ENCODE results near the gene CCNJL.
"Not testable (repeated sequence)": the region's sequence is repeated elsewhere in the genome, so short reads cannot be mapped to it uniquely, and the experiment has no call there.

Gene CCNJL, protein sequence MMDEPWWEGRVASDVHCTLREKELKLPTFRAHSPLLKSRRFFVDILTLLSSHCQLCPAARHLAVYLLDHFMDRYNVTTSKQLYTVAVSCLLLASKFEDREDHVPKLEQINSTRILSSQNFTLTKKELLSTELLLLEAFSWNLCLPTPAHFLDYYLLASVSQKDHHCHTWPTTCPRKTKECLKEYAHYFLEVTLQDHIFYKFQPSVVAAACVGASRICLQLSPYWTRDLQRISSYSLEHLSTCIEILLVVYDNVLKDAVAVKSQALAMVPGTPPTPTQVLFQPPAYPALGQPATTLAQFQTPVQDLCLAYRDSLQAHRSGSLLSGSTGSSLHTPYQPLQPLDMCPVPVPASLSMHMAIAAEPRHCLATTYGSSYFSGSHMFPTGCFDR

GRCh38 chr5:160312134-160312959 is at the start of gene CCNJL:
Gene CCNJL, minus strand, starts transcription at chr5:160312564. Its CDS starts 641 bp downstream, at chr5:160311923.
- no peak for DNase-seq (ENCODE audit: low read depth, low spot score)

- DNase-seq (ENCODE audit: low read depth, low spot score), result no peak
Observed at GRCh38 chr5:160361624-160362228, 49.4 kb upstream of the CCNJL start.

DNA sequence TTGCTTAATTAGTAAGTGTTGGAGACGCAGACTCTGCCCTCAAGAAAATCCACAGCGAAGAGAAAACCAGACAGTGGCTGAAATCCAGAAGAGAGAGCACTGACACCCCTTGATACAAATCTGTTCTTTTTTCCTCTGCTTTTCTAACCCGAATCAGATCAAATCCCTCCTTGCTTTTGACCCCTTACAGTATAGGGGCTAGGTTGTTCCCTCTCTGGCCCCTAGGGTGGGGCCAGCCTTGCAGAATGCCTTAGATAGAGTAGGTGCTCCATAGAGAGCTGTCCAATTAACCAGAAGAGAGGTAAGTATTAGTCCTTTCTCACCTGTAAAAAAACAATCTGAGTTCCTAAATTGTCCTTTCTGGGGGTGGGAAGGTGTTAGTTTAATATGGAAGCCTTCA is 47.9 kb upstream of the CCNJL start:
- DNase-seq (ENCODE audit: low read depth, low spot score), result no peak

DNA sequence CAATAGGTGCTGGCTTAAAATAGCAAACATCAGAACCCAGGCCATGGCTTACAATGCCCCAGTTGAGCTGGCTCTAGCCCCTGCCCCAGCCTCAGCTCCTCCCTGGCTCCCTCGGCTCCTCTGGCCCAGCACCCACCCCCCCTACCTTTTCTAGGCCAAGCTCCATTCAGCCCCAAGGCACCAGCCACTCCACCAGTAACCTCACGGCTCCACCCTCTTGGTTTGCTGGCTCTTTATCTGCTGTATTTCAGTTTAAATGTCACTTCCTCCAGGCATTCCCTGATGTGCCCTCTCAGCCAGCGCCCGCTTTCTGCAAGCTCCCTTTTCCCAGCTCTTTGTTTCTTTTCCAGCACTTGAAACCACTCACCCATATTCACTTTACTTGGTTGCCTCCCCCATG is 47.5 kb upstream of the CCNJL start:
- DNase-seq (ENCODE audit: low read depth, low spot score), result no peak

DNA sequence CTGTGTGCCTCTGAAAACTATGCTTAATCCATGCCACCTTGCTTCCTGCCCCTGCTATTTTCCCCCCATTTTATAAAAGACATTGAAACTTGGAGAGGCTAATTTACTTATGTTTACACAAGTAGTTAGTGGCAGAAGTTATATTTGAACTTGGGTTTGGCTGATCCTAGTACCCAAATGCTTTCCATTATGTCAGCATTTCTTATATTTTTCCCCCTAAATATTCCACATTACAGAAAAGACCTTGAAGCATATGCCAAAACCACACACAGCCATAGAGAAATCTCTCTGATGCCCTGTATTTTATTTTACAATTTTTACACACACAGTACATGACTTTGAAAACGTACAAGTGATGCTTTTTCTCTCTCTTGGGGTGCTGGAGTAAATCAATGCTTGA is 46.9 kb upstream of the CCNJL start:
- DNase-seq (ENCODE audit: low read depth, low spot score), result no peak

DNA sequence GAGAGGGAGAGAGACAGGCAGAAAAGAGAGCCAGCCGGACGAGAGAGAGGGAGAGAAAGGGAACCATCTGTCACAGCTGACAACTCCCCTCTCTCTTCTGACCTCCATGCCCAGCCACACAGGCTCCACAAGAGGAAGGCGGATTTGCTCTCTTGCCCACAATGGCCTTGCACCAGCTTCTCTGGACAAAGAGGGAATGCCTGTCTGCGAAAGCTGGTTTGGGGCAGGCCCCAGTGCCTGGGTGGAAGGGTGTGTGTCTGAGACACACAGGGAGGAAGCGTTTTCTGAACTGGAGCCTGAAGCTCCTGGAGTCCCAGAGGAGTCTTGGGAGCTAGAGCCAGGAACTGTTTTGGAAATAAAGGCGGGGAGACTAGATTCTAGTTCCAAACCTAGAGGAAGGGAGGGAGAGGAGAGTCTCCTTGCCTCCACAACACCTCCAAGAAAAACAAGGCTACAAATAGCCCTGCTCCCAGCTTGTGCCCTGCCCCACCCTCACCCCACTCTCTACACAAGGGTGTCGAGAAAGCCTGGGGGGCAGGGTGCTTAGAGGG is 45.6 kb upstream of the CCNJL start:
- DNase-seq (ENCODE audit: low read depth, low spot score), result no peak

DNA sequence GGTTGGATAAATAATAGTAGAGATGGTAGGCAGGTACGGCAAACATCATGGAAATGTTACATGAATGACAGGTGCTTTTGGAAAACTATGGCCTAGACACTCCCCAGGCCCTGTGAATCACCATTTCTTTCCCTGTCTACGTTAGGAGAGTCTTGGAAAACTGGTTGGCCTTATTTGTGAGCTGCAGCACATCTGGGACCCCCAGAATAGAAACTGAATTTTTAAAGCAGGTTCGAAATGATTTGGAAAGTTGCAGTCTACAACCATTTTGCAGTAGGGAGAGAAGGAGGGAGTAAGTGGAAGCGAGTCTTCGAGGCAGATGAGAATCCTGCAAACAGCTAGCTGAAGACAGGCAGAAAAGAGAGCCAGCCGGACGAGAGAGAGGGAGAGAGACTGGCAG is 45.0 kb upstream of the CCNJL start:
- DNase-seq (ENCODE audit: low read depth, low spot score), result no peak

- DNase-seq (ENCODE audit: low read depth, low spot score), result no peak
Observed at GRCh38 chr5:160356550-160357347, 44.4 kb upstream of the CCNJL start.

- DNase-seq (ENCODE audit: low read depth, low spot score), result no peak
Observed at GRCh38 chr5:160354666-160355065, 42.3 kb upstream of the CCNJL start.

- DNase-seq (ENCODE audit: low read depth, low spot score), result no peak
Observed at GRCh38 chr5:160353379-160353778, 41.0 kb upstream of the CCNJL start.

DNA sequence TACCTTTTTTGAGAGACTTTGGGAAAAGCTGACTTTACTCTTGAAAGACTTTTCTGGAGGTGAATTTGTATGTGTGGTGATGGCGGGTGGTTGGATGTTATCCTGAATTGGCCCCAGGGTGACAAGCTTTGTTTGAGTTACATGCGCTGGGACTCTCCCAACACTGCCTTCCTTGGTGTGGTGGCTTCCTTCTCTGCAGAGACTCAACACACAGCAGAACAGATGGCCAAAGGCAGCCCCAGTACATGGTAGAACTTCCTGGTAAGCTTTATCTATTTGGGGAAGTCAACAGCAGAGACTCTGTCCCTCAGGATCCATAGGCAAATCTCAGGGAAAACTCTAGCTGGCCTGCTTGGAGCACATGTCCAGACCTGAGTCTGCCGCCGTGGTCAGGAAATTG is 39.9 kb upstream of the CCNJL start:
- DNase-seq (ENCODE audit: low read depth, low spot score), result no peak

- DNase-seq (ENCODE audit: low read depth, low spot score), result no peak
Observed at GRCh38 chr5:160349935-160350303, 37.6 kb upstream of the CCNJL start.

GRCh38 chr5:160349249-160349934 is 37.0 kb upstream of the CCNJL start:
- no peak for DNase-seq (ENCODE audit: low read depth, low spot score)

- no peak for DNase-seq (ENCODE audit: low read depth, low spot score)
Observed at GRCh38 chr5:160348080-160348479, 35.7 kb upstream of the CCNJL start.

GRCh38 chr5:160347448-160347847 is 35.1 kb upstream of the CCNJL start:
- DNase-seq (ENCODE audit: low read depth, low spot score), result no peak

DNA sequence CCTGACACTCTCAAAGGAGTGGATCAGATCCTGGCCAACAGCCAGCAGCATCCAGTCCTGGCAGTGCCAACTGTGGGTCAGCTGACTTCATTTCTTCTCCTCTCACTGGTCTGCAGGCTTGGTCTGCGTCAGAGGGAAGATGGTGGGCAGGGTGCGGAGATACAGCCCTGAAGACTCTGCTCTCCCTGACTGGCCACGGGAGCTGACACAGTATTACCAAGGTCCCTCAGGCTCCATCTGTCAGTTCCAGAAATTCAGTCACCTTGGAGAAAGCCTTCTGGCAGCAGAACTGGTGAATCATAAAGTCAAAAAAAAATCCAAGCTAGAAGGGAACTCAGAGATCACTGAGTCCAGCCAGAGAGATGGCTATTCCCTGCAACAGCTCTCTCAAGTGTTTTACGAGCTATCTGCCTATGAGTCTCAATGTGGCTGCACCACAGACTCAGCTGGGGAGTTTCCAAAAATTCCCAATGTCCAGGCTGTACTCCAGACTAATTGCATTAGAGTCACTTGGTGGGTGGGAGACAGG is 30.1 kb upstream of the CCNJL start:
- DNase-seq (ENCODE audit: low read depth, low spot score), result no peak

- DNase-seq (ENCODE audit: low read depth, low spot score), result no peak
Observed at GRCh38 chr5:160341309-160341870, 29.0 kb upstream of the CCNJL start.

DNA sequence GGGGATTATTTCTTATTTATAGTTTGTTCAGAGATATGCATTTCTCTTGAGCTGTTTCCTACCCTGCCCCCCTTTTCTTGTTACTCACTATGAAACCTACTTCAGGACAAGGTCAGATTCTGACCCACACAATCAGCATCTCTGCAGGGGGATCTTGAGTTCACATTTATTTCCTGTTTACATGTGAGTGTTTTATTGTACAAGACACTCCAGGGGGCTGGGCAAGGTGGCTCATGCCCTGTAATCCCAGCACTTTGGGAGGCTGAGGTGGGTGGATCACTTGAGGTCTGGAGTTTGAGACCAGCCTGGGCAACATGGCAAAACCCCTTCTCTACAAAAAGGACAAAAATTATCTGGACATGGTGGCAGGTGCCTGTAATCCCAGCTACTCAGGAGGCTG is 28.1 kb upstream of the CCNJL start:
- not testable (repeated sequence) for DNase-seq (ENCODE audit: low read depth, low spot score)

DNA sequence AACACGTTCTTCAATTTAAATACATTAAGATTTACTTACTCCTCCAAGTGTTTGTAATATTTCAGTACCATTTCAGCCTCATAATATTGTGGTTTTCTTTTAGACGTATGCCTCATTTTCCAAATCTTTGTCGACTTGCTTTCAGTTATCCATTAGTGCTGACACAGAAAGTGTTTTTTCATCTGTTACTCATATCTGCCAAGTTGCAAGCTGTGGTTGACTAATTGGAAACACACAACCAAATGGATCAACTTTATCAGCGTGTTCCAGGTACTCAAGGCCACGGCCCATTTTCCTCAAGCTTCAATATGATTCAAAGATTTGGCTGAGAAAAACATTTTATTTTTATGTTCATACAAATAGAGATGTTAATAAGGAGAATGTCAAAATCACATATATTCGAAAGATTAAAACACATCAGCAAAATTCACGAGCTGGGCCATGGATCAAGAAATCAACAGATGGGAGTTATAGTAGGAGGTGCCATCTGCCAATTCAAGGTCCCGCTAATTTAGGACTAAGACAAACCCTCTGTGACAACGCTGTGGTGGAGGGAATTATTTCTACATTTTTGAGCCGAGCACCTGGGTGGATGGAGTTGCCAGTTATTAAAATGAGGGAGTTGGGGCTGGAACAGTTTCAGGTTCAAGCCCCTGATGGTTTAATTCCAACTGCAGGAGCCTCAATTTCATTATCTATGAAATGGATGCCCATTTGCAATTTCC is 27.2 kb upstream of the CCNJL start:
- no peak for DNase-seq (ENCODE audit: low read depth, low spot score)

GRCh38 chr5:160334716-160335115 is 22.4 kb upstream of the CCNJL start:
- not testable (repeated sequence) for DNase-seq (ENCODE audit: low read depth, low spot score)
